ACHN (cell line): ENCODE measurements around the gene ICAM4.
"Not testable (repeated sequence)": the region's sequence is repeated elsewhere in the genome, so short reads cannot be mapped to it uniquely, and the experiment has no call there.

Experiments used
- DNase-seq: peaks from one replicate; pipeline ENCODE4 v3.0.0-alpha.2; 2015
- in situ Hi-C: cut with HindIII; loops from 2 replicates; pipeline ENCODE4 v1.10.0; 2017; ENCODE audit warnings: low sequenced_read_pairs, low pct_ligation_motif_present, low pct_unique_long_range_greater_than_20kb

ICAM4 gene

GRCh38 chr19:10286803-10287737 is at the start of gene ICAM4:
Gene ICAM4, plus strand, starts transcription at chr19:10286955. Its CDS starts 58 bp downstream, at chr19:10287013.
- in situ Hi-C loops: no loop called here
- no peak for DNase-seq

- in situ Hi-C loops: no loop called here
- DNase-seq: no peak
These were observed 49.1 kb upstream of the ICAM4 start for GRCh38 chr19:10237702-10238101.

GRCh38 chr19:10238172-10238783 is 48.5 kb upstream of the ICAM4 start:
- in situ Hi-C loops: no loop called here
- DNase-seq: no peak

- in situ Hi-C loops, DNase-seq: not testable (repeated sequence)
These were observed 44.8 kb upstream of the ICAM4 start for GRCh38 chr19:10241826-10242449.

- in situ Hi-C loops: no loop called here
- DNase-seq: no peak
These were observed 43.1 kb upstream of the ICAM4 start for GRCh38 chr19:10243606-10244005.

GRCh38 chr19:10245189-10245939 is 41.4 kb upstream of the ICAM4 start:
- no peak for DNase-seq
- in situ Hi-C loops: no loop called here

GRCh38 chr19:10246511-10246910 is 40.2 kb upstream of the ICAM4 start:
- DNase-seq: no peak
- in situ Hi-C loops: no loop called here

- in situ Hi-C loops: no loop called here
- peak; percentile 98 for DNase-seq
These were observed 34.7 kb upstream of the ICAM4 start, which contains the start of gene MRPL4 for GRCh38 chr19:10251792-10252694. Gene MRPL4, plus strand, starts transcription at chr19:10252214. Its CDS starts 40 bp downstream, at chr19:10252254.

GRCh38 chr19:10252707-10253106 is 34.0 kb upstream of the ICAM4 start:
- in situ Hi-C loops: no loop called here
- DNase-seq: no peak

GRCh38 chr19:10254244-10254643 is 32.5 kb upstream of the ICAM4 start:
- in situ Hi-C loops: no loop called here
- DNase-seq: no peak

- DNase-seq: no peak
- in situ Hi-C loops: no loop called here
These were observed 31.4 kb upstream of the ICAM4 start for GRCh38 chr19:10255358-10255757.

GRCh38 chr19:10256551-10256950 is 30.2 kb upstream of the ICAM4 start:
- in situ Hi-C loops: no loop called here
- DNase-seq: no peak

GRCh38 chr19:10256970-10257615 is 29.7 kb upstream of the ICAM4 start:
- in situ Hi-C loops: no loop called here
- DNase-seq: no peak

- in situ Hi-C loops: no loop called here
- no peak for DNase-seq
These were observed 28.6 kb upstream of the ICAM4 start for GRCh38 chr19:10258080-10258710.

GRCh38 chr19:10259162-10259905 is 27.4 kb upstream of the ICAM4 start:
- in situ Hi-C loops: no loop called here
- DNase-seq: peak; percentile 83

- no peak for DNase-seq
- in situ Hi-C loops: no loop called here
These were observed 26.6 kb upstream of the ICAM4 start for GRCh38 chr19:10260141-10260584.
